GM13976 (cell line): ENCODE measurements around the gene TSPAN4.
A peak's percentile ranks its signal among the peaks of the same experiment; 100 is the strongest.

Experiments used
- DNase-seq: peaks from one replicate; pipeline ENCODE4 v3.0.0; 2012; ENCODE audit warnings: low spot score
- in situ Hi-C: fragments of 300-500 bp; cut with MboI; formaldehyde crosslinking; loops from one replicate; pipeline ENCODE4 v1.12.0; 2022; ENCODE audit warnings: low sequenced_read_pairs, mixed read lengths, inconsistent platforms; ENCODE audit not compliant: unreplicated experiment
- TF ChIP-seq, protein P1 (sequence below): IDR thresholded peaks from 2 replicates; pipeline ENCODE4 v1.5.1; 2012; ENCODE audit warnings: borderline replicate concordance, mild to moderate bottlenecking; ENCODE audit not compliant: insufficient read depth; ENCODE audit errors: extremely low read depth, missing control alignments, control extremely low read depth

Gene TSPAN4

DNA sequence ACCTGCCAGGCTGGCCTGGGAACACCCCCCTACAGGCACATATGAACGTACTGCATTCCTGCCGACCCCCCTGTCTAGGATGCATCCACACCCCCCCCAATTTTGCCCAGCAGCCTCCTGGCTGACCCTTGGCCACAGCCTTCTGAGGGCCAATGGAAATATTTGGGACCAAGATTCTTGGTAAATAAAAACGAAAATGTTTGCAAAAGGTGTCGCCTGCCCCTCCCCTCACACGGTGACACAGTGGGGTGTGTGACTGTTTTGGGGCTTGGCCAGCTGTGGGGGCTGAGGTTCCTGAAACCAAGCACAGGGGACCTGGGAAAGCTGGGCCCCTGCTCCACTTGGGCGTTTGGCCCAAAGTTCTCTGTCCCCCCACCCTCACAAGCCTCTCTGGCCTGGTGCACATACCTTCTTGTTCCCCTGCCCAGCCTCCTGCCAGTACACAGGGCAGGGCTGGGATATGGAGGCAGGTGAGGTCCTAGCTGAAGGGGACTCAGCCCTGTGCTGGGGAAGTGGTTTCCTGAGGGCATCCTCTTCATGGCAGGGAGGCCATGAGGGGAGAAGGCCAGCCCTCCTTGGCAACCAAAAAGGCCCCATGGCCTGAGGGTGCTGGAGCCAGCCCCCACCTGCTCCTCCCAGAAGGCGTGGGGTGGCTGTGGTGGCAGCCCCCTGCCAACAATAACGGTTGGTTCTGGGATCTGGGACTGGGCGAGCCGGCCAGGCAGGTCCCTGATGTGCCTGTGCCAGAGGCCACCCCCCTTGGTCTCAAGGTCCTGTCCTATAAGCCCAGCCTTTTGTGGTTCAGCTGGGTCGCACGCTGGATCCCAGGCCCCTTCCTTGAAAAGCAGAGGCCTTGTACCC is 17.1 kb upstream of the TSPAN4 start:
- TF ChIP-seq, protein P1, sequence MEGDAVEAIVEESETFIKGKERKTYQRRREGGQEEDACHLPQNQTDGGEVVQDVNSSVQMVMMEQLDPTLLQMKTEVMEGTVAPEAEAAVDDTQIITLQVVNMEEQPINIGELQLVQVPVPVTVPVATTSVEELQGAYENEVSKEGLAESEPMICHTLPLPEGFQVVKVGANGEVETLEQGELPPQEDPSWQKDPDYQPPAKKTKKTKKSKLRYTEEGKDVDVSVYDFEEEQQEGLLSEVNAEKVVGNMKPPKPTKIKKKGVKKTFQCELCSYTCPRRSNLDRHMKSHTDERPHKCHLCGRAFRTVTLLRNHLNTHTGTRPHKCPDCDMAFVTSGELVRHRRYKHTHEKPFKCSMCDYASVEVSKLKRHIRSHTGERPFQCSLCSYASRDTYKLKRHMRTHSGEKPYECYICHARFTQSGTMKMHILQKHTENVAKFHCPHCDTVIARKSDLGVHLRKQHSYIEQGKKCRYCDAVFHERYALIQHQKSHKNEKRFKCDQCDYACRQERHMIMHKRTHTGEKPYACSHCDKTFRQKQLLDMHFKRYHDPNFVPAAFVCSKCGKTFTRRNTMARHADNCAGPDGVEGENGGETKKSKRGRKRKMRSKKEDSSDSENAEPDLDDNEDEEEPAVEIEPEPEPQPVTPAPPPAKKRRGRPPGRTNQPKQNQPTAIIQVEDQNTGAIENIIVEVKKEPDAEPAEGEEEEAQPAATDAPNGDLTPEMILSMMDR: no peak

DNA sequence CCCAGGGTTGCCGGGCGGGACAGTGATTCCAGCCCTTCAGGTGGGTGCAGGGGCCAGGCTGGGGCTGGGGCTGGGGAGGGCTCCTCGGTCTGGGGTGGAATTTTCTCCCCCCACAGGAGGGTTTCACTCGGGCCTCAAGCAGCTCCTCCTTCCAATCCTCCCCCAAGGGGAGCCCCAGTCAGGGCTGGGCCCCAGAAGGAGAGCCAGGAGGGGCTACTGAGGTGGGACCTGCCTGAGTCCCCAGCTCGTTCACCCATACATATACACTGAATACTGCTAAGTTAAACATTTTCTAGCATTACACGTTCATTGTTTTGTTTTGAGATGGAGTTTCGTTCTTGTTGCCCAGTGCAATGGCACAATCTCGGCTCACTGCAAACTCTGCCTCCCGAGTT is 16.4 kb upstream of the TSPAN4 start:
- in situ Hi-C loops: no loop called here
- DNase-seq: no peak
- TF ChIP-seq, protein P1: no peak

More for the DNA sequence above, 17.1 kb upstream of the TSPAN4 start:
- in situ Hi-C loops: no loop called here
- no peak for DNase-seq

DNA sequence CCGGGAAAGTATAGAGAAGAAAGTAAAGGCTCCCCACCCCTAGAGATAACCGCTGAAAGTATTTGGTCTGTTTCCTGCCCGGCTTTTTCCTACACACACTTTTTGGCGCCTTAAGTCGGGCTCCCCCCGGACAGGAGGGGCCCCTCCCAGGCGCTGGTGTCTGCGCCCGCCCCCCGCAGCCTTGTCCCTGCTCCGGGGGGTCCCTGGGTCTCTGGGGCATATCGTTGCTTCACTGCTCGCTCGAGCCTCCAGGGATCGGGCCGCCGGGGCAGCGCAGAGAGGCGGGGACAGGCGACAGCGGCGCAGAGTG is 15.9 kb upstream of the TSPAN4 start:
- no peak for DNase-seq
- in situ Hi-C loops: no loop called here
- TF ChIP-seq, protein P1: no peak

DNA sequence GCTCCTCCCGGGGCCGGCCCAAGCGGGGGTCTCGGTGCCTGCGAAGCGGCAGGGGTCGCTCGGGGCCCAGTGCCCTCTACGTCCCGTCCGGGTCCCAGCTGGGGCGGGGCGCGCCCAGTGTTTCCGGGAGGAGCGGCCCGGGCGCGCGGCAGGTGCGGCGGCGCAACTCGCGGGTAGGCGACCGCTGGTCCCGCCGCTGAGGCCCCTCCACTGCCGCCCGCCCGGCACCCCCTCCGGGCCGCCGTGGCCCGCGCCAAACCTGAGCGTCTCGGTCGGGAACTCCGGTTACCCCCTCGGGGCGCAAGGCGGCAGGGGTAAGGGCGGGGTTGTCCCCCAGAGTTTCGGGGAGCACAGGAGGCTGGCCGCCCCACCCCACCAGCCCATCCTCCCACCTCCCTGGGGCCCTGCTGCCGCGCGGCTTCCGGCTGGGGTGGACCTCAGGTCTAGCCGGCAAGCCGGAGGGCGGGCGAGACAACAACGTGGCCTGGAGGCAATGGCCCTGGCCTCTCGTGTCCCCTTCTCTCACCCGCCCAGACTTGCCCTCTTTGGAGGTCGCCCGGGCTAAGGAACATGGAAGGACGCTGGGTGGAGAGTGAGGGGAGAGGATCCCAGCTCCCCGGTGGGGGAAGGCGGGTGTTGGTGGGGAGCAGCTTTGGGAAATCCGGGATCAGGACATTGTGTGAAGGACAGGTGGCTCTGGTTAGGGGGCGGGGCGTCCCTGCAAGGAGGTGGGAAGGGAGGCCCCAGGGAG is 15.3 kb upstream of the TSPAN4 start:
- DNase-seq: peak; percentile 83
- TF ChIP-seq, protein P1: no peak
- in situ Hi-C loops: no loop called here

DNA sequence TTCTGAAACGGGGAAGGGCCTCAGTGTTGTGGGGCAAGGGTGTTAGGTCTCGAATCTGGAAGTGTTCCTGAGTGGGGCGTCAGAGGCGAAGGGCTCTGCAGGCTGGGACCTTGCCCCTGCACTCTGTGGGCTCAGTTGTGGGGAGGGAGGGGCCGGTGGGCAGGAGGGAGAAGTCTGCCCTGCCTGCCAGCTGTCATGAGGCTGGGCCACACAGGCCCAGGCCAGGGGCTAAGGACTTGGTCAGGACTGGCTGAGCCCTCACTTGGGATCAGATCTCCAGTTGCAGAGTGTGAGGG is 14.8 kb upstream of the TSPAN4 start, which contains the start of gene CRACR2B:
Gene CRACR2B, plus strand, starts transcription at position 23 of the 296 bp plus-strand sequence. CDS start 689 bp downstream, outside the sequence.
- TF ChIP-seq, protein P1: no peak
- in situ Hi-C loops: no loop called here
- DNase-seq: no peak

DNA sequence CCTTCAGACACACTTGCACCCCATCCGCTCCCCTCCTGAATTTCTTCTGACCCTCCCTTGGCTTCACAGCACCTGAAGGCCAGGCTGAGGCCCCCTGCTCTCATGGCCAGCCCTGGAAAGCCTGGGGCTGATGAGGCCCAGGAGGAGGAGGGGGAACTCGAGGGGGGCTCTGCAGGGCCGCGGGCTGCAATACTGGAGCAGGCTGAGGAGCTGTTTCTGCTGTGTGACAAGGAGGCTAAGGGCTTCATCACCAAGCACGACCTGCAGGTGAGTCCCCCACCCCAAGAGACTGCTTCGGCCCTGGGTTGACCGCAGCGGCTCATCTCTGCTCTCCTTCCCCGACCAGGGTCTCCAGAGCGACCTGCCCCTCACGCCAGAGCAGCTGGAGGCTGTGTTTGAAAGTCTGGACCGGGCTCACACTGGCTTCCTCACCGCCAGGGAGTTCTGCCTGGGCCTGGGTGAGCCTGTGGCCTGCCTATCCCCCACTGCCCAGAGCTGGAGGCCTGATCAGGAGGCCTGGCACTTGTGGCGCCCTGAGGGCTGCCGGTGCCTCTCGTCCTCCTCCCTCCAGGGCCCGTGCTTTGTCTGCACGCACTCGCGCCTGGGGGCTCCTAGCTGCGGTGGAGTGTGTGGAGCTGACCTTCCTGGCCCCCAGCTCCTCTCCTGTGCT is 14.0 kb upstream of the TSPAN4 start:
- DNase-seq: no peak
- in situ Hi-C loops: no loop called here
- TF ChIP-seq, protein P1: no peak
